Rectal smooth muscle tissue (tissue), 1 donor: Measurements from ENCODE around the gene SEL1L2.

Experiments used
- H3K27ac ChIP-seq: one replicate; pipeline ENCODE4 v1.7.0; 2013; ENCODE audit warnings: low read depth, low read length, inconsistent platforms
- H3K27me3 ChIP-seq: one replicate; pipeline ENCODE4 v1.7.0; 2013; ENCODE audit warnings: low read length; ENCODE audit not compliant: control insufficient read depth, insufficient read depth
- H3K36me3 ChIP-seq: one replicate; pipeline ENCODE4 v1.7.0; 2013; ENCODE audit warnings: low read length; ENCODE audit not compliant: control insufficient read depth, insufficient read depth
- H3K4me1 ChIP-seq: one replicate; pipeline ENCODE4 v1.7.0; 2013; ENCODE audit warnings: low read length; ENCODE audit not compliant: control insufficient read depth, insufficient read depth
- H3K4me3 ChIP-seq: one replicate; pipeline ENCODE4 v1.7.0; 2013; ENCODE audit warnings: low read length
- H3K9ac ChIP-seq: one replicate; pipeline ENCODE4 v1.7.0; 2013; ENCODE audit warnings: low read length

Gene SEL1L2

DNA sequence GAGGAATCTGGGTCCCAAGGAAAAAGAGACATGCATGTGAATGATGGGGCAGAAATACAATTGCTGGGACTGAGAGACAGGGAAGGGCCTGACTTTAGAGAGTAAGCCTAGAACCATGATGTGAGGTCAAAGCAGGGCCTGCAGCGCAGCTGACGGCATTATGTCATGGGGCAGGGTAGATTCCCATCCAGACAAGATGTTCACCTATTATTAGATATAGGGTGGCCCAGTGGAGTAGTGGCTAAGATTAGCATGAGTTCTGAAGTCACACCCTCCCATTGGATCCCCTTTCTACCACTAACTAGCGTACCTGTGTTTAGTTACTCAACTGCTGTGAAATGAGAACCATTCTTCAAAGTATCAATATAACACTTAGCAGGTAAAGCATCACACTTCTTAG is 166.0 kb downstream of the SEL1L2 start:
- Histone ChIP-seq H3K9ac (no peak overlapping the region), H3K27ac (no peak overlapping the region), H3K4me1 (peaks cover 2% of the 10 kb centered on the region), H3K36me3 (no peaks in the 10 kb centered on the region), H3K27me3 (no peaks in the 10 kb centered on the region), H3K4me3 (no peak overlapping the region)

DNA sequence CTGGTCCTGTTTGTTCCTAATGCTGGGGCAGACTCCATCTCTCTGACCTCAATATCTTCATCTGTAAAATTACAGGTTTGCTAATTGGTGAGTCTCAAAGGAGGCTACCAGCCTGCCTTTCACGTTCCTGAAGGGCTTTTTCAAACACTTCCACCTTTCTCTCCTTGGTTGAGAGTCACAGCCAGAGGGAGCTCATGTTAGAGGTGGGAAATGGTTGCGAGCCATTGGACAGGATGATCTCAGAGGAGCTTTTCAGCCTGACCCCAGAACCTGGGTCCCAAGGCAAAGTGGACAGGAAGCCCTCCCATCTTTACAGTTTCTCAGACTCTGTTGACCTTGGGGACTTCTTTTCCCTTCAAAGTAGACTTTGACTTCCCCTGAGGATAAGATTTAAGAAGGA is 168.0 kb downstream of the SEL1L2 start:
- Histone ChIP-seq H3K27me3 (no peaks in the 10 kb centered on the region), H3K36me3 (peaks cover 5% of the 10 kb centered on the region), H3K4me1 (peaks cover 2% of the 10 kb centered on the region), H3K27ac (no peak overlapping the region), H3K9ac (no peak overlapping the region), H3K4me3 (no peak overlapping the region)

DNA sequence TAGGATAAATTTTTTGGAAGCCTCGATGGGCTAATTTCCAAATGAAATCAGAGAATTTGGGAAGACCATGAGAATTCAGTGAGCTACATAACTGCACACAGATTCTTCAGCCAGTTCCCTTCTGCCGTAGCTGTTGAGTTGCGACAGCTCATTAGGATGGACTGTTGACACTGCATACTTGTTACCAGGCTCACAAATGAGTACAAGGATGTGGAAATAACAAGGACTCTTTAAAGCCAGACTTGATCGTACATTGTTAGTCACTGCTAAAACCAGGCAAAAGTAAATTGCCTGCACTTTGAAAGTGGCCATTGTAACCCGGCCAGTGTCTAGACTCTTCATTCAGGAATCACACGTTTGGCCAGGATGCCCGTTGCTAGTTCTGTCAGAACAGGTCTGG is 168.5 kb downstream of the SEL1L2 start:
- no peak overlapping the region for H3K9ac ChIP-seq
- no peak overlapping the region for H3K27ac ChIP-seq

DNA sequence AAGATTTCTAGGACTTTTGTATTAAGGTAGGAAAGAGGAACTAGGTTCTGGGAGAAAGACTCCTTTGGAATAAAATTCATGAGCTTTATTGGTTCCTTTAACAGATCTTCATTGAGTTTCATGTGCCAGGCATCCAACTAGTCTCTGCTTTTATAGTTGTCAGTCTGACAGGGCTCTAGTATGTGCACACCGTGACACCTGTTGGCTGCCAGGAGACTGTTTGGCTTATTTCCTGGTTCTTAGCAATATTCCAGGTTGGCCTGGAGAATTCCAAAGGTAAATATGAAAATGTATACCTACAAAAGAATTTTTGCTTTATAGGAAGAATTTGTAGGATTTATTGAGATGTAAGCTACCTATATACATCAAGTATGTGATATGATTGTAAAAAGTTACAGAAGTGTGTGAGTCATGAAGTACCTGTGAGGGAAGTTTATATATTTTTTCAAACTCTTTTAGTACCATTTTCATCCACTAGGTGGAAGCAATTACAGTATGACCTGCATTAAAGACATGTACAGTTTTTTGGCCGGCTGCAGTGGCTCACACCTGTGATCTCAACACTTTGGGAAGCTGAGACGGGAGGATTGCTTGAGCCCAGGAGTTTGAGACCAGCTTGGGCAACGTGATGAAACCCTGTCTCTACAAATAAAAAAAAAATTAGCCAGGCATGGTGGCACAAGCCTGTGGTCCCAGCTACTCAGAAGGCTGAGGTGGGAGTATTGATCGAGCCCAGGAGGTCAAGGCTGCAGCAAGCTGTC is 170.3 kb downstream of the SEL1L2 start:
- peaks cover 2% of the 10 kb centered on the region for H3K4me1 ChIP-seq
- peak overlapping the region; percentile 4 for H3K27ac ChIP-seq
- H3K27me3 ChIP-seq = no peaks in the 10 kb centered on the region
- H3K4me3 ChIP-seq = no peak overlapping the region
- peaks cover 13% of the 10 kb centered on the region for H3K36me3 ChIP-seq
- no peak overlapping the region for H3K9ac ChIP-seq

More for the DNA sequence above, 168.5 kb downstream of the SEL1L2 start:
- Histone ChIP-seq H3K4me3 (no peak overlapping the region), H3K27me3 (no peaks in the 10 kb centered on the region), H3K36me3 (peaks cover 5% of the 10 kb centered on the region), H3K4me1 (peaks cover 2% of the 10 kb centered on the region)

DNA sequence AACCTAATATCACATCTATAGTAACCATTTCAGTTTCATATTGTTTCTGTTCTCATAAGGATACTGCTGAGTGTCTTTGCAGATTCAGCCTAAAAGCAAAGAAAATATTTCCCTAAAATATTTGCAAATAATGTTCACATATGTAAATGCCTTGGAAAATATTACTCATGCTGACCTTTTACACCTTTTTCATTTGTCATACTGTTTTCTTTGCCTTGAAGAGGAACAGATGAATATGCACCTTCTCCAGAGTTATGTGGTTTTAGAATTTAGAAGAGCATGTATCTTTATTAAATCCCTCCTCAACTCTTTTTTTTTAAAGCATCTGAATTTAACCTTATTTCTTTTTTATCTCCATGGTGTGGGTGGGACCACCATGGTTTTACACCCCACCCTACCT is 173.1 kb downstream of the SEL1L2 start:
- peaks cover 17% of the 10 kb centered on the region for H3K36me3 ChIP-seq
- no peak overlapping the region for H3K27ac ChIP-seq
- H3K4me1 ChIP-seq = peaks cover 2% of the 10 kb centered on the region
- no peaks in the 10 kb centered on the region for H3K27me3 ChIP-seq
- H3K9ac ChIP-seq = no peak overlapping the region
- no peak overlapping the region for H3K4me3 ChIP-seq

DNA sequence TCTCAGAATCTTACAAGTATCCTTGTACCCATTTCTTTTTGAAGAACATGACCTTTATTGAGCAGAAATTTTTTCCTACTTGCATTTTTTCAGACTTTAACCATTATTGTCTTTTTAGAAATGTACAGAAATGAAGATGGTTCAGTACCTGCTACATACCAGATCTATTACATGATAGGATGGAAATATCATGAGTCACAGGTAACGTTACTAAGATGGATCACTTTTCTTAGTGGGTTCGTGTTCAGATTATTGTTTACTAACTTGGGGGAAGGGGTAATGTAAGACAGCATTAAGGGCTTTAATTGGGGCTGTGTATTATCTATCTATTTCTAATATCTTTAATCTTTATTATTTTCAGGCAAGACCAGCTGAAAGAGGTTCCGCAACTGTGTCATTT is 173.7 kb downstream of the SEL1L2 start:
- no peak overlapping the region for H3K9ac ChIP-seq
- no peak overlapping the region for H3K4me3 ChIP-seq
- H3K27ac ChIP-seq = no peak overlapping the region
- H3K27me3 ChIP-seq = no peaks in the 10 kb centered on the region
- peaks cover 2% of the 10 kb centered on the region for H3K4me1 ChIP-seq
- peaks cover 21% of the 10 kb centered on the region for H3K36me3 ChIP-seq

DNA sequence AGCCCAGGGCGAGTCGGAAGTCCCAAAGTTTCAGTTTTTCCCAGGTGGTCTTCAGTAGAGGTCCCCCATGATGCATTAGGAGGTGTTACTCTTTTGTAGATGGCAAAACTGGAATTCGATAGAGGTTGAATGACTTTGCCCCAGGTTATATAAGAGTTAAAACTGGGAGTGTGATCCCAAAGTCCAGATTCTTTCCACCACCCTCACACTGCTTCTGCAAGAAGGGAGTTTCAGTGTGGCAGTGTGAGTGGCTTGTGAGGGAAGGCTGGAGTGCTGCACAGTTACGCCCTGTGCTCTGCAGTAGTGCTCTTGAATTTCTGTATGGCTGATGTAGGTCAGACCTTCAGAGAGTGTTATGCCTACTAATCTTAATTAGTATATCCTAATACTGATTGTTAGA is 175.7 kb downstream of the SEL1L2 start:
- Histone ChIP-seq H3K9ac (no peak overlapping the region), H3K4me1 (no peaks in the 10 kb centered on the region), H3K36me3 (peaks cover 28% of the 10 kb centered on the region), H3K4me3 (no peak overlapping the region), H3K27me3 (no peaks in the 10 kb centered on the region), H3K27ac (no peak overlapping the region)

DNA sequence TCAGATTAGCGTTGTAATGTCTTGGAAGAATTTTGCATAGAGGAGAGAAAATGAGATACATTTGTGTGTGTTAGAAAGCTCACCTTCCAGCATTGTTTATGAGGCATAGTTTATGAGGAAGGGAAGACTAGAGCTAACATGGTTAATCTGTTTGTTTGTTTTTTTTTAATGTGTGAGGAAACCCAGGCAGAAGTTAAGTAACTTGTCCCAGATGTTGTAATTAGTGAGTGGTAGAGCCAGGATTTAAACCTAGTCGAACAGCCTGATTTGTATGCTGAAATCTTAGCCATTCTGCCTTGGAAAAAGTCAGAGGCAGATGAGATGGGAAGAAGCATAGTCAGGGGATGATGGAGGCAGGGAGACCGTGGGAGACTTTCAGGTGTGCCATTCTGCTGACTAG is 176.5 kb downstream of the SEL1L2 start:
- Histone ChIP-seq H3K27ac (no peak overlapping the region), H3K36me3 (peaks cover 32% of the 10 kb centered on the region), H3K4me1 (no peaks in the 10 kb centered on the region), H3K9ac (no peak overlapping the region), H3K4me3 (no peak overlapping the region), H3K27me3 (no peaks in the 10 kb centered on the region)

DNA sequence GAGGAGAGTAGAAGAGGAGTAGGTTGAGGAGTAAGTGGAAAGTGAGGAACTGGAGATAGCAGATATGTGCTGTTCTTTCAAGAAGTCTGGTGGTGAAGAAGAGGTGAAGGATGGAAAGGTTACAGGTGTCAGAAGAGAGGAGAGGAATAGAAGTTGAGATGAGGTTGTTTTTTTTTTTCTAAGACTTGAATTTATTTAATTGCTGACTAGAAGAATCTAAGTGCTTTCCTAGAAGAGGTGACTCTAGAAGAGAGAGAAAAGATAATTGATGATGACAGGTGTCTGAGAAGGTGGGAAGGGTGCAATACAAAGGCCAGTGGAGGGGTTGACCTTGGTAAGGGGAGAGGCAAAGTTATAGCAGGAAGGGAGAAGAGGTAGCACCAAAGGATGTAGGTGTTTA is 180.0 kb downstream of the SEL1L2 start:
- no peaks in the 10 kb centered on the region for H3K4me1 ChIP-seq
- H3K9ac ChIP-seq = no peak overlapping the region
- H3K27ac ChIP-seq = no peak overlapping the region
- no peaks in the 10 kb centered on the region for H3K27me3 ChIP-seq
- H3K4me3 ChIP-seq = no peak overlapping the region
- H3K36me3 ChIP-seq = peaks cover 19% of the 10 kb centered on the region

DNA sequence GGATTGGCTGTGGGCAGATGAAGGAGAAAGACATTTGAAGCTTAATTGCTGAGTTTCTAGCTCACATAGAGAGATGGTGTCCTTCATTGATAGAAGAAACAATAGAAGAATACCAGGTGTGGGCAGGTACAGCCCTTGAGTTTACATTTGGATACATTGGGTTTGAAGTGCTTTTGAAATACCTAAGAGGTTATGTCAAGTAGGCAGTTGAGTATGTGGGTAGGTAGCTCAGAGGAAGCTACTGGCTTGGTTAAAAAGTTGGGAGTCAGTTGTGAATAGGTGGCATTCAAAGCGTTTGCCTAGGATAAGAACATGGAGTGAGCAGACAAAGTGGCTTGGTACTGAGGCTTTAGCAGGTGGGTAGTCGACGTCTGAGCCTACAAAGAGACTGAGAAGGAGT is 180.6 kb downstream of the SEL1L2 start:
- H3K4me1 ChIP-seq = no peaks in the 10 kb centered on the region
- peaks cover 19% of the 10 kb centered on the region for H3K36me3 ChIP-seq
- no peaks in the 10 kb centered on the region for H3K27me3 ChIP-seq
- H3K9ac ChIP-seq = no peak overlapping the region
- H3K27ac ChIP-seq = no peak overlapping the region
- H3K4me3 ChIP-seq = no peak overlapping the region

DNA sequence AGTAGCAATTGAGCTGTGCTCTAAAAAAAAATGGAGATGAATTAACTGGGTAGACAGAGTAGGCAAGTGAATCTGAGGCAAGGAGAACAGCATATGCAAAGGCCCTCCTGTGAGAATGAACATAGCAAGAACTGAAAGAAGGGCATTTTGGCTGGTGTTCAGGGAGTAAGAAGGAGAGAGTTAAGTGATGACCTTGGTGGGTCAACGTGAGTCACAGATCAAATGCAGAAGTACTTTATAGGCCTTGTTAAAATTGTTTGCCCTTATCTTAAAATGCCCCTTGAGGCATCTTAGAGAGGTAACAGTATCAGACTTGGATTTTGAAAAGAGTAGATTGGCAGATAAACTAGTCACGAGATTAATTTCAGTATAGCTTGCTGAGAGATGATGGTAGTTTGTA is 181.0 kb downstream of the SEL1L2 start:
- H3K9ac ChIP-seq = no peak overlapping the region
- H3K36me3 ChIP-seq = peaks cover 15% of the 10 kb centered on the region
- H3K27ac ChIP-seq = no peak overlapping the region
- H3K27me3 ChIP-seq = no peaks in the 10 kb centered on the region
- H3K4me1 ChIP-seq = no peaks in the 10 kb centered on the region
- no peak overlapping the region for H3K4me3 ChIP-seq

DNA sequence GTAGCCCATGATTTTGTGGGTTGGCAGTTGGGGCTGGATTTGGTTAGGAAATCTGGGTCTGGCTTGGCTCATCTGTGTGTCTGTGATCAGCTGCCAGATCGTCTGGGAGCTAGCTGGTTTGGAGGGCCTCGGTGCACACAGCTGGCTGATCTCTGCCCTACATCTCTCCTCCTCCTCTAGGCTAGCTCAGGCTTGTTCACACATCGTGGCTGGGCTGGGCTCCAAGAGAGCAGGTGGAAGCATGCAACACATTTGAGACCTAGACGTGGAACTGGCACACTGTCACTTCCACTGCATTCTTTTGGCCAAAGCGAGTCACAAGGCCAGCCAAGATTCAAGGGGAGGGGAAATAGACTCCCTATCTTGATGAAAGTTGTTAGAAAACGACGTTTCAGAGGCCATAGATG is 189.7 kb downstream of the SEL1L2 start:
- H3K36me3 ChIP-seq = peaks cover 24% of the 10 kb centered on the region
- H3K27me3 ChIP-seq = no peaks in the 10 kb centered on the region
- no peak overlapping the region for H3K4me3 ChIP-seq
- no peak overlapping the region for H3K27ac ChIP-seq
- no peak overlapping the region for H3K9ac ChIP-seq
- H3K4me1 ChIP-seq = peaks cover 11% of the 10 kb centered on the region

DNA sequence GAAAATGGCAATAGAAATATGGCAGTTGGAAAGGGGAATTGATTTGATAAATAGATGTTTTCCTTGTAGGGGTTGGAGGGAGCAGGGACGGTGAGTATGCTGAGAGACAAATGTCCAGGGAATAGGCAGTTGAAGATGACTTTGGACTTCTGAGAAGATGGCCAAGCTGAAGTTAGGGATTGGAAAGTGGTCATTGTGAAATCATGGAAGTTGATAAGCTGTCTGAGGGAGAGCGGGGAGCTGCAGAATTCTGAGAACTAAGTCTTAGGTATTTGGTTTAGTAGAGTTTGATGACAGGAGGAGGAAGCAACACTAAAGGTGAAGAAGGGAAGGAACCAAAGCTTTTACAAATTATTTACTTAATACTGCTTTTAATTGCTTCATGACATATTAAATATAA is 190.4 kb downstream of the SEL1L2 start:
- H3K36me3 ChIP-seq = peaks cover 29% of the 10 kb centered on the region
- H3K4me1 ChIP-seq = peaks cover 11% of the 10 kb centered on the region
- H3K9ac ChIP-seq = no peak overlapping the region
- no peak overlapping the region for H3K4me3 ChIP-seq
- peak overlapping the region; percentile 20 for H3K27ac ChIP-seq
- H3K27me3 ChIP-seq = no peaks in the 10 kb centered on the region
